ENCODE measurements around the gene FADS6.

FADS6 gene

GRCh38 chr17:74892974-74893911 is at the start of gene FADS6:
Gene FADS6 (minus strand): TSS chr17:74893633. CDS start chr17:74893595, 38 bp downstream.
- DNase-seq (ENCODE audit: low read depth in 2 of 2), result no peak

- no peak for DNase-seq (ENCODE audit: low read depth in 2 of 2)
These were observed 47.8 kb upstream of the FADS6 start for GRCh38 chr17:74941128-74941725.

GRCh38 chr17:74939534-74939933 is 46.1 kb upstream of the FADS6 start:
- no peak for DNase-seq (ENCODE audit: low read depth in 2 of 2)

GRCh38 chr17:74938194-74938950 is 44.9 kb upstream of the FADS6 start:
- no peak for DNase-seq (ENCODE audit: low read depth in 2 of 2)

GRCh38 chr17:74937064-74938051 is 43.9 kb upstream of the FADS6 start:
- no peak for DNase-seq (ENCODE audit: low read depth in 2 of 2)

GRCh38 chr17:74936470-74936799 is 43.0 kb upstream of the FADS6 start:
- DNase-seq (ENCODE audit: low read depth in 2 of 2), result no peak

GRCh38 chr17:74935585-74936469 is 42.4 kb upstream of the FADS6 start, which contains the start of gene OTOP3:
Gene OTOP3 (plus strand): TSS chr17:74935898. CDS start chr17:74935922, 24 bp downstream.
- DNase-seq (ENCODE audit: low read depth in 2 of 2), result no peak

- no peak for DNase-seq (ENCODE audit: low read depth in 2 of 2)
These were observed 41.6 kb upstream of the FADS6 start for GRCh38 chr17:74935048-74935447.

- no peak for DNase-seq (ENCODE audit: low read depth in 2 of 2)
These were observed 37.2 kb upstream of the FADS6 start for GRCh38 chr17:74930535-74931036.

GRCh38 chr17:74928786-74929185 is 35.4 kb upstream of the FADS6 start:
- DNase-seq (ENCODE audit: low read depth in 2 of 2), result no peak

GRCh38 chr17:74925242-74925641 is 31.8 kb upstream of the FADS6 start:
- no peak for DNase-seq (ENCODE audit: low read depth in 2 of 2)

GRCh38 chr17:74924250-74924948 is 31.0 kb upstream of the FADS6 start, which contains the start of gene OTOP2:
Gene OTOP2 (plus strand): TSS chr17:74924273. CDS start chr17:74924633, 360 bp downstream.
- no peak for DNase-seq (ENCODE audit: low read depth in 2 of 2)

GRCh38 chr17:74923538-74924249 is 30.3 kb upstream of the FADS6 start:
- DNase-seq (ENCODE audit: low read depth in 2 of 2), result no peak

- DNase-seq (ENCODE audit: low read depth in 2 of 2), result no peak
These were observed 29.5 kb upstream of the FADS6 start, which contains the start of gene USH1G for GRCh38 chr17:74922694-74923537. Gene USH1G (minus strand): TSS chr17:74923255. CDS start chr17:74923073, 182 bp downstream.

- no peak for DNase-seq (ENCODE audit: low read depth in 2 of 2)
These were observed 28.7 kb upstream of the FADS6 start for GRCh38 chr17:74922172-74922571.

GRCh38 chr17:74921769-74922168 is 28.3 kb upstream of the FADS6 start:
- no peak for DNase-seq (ENCODE audit: low read depth in 2 of 2)

- no peak for DNase-seq (ENCODE audit: low read depth in 2 of 2)
These were observed 27.7 kb upstream of the FADS6 start for GRCh38 chr17:74921026-74921681.

Data from fibroblast of skin of left biceps (primary cell).